Activated T-helper 1 cell treated with anti-CD3 and anti-CD28 coated beads, Interleukin-12 subunit alpha, Interleukin-12 subunit beta, Interleukin-2, Interleukin-4 antibody, amounts not matched to agents 30 ng/mL and 10 ng/mL and 1 ng/mL, durations not matched to agents 14 hours and 24 hours and 36 hours (primary cell): ENCODE results near the gene RSPO1. TPM values are rescaled to one million over a fixed set of nuclear protein-coding genes. Genes with fewer than 3 reads are reported as not detected.

Experiments
- DNase-seq: peaks from one replicate; pipeline ENCODE4 v3.0.0; 2021; ENCODE audit warnings: low spot score
- H3K27ac Mint-ChIP-seq: one replicate; pipeline ENCODE4 v1.8.0; 2021; ENCODE audit warnings: mild to moderate bottlenecking, mixed read lengths
- H3K27me3 Mint-ChIP-seq: one replicate; pipeline ENCODE4 v1.8.0; 2022; ENCODE audit warnings: mild to moderate bottlenecking, moderate library complexity, mixed read lengths; ENCODE audit not compliant: insufficient read depth
- H3K36me3 Mint-ChIP-seq: one replicate; pipeline ENCODE4 v1.8.0; 2021; ENCODE audit warnings: low read depth, mixed read lengths
- H3K4me1 Mint-ChIP-seq: one replicate; pipeline ENCODE4 v1.8.0; 2021; ENCODE audit warnings: low read depth, mixed read lengths
- H3K4me3 Mint-ChIP-seq: one replicate; pipeline ENCODE4 v1.8.0; 2021; ENCODE audit warnings: mild to moderate bottlenecking, moderate library complexity, mixed read lengths
- H3K9me3 Mint-ChIP-seq: one replicate; pipeline ENCODE4 v1.8.0; 2021; ENCODE audit warnings: mixed read lengths
- intact Hi-C: fragments of 100-400 bp; cut with micrococcal nuclease; formaldehyde crosslinking; loops from one replicate; pipeline ENCODE4 v1.15.1; 2024
- total RNA-seq: library from RNA; stranded (reverse); gene quantifications from 2 replicates; pipeline ENCODE4 v1.2.3, GENCODE V29; 2022

RSPO1 gene
- total RNA-seq, 1 donor from 2014 or later: not detected

DNA sequence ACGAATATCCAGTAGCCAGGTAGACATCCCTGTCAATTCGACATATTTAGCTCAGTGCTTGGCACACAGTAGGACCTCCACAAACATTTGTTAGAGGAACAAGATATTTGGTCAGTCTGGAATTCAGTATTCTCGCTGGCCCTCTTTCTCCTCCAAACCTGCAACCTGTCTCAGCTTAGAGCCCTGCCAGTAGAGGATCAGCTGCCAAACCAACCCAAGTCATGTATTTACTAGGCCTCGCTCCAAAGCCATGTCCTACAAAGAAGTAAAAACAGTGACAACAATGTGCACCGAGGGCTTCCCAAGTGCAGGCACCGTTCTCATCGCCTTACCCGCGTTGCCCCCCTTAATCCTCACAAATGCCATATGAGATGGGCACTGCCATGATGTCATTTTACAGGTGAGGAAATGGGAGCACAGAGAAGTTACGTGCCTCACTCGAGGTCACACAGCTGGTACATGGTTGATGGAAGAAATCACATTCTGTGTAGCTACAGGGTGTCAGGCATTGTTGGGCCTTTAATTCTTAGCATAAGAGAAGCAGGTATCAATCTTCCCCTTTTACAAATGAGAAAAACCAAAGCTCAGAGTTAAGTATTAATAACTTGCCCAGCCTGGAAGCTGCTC lies 31.7 kb upstream of the RSPO1 start:
- Mint-ChIP-seq H3K27me3 (peaks cover 7% of the 10 kb centered on the region), H3K4me1 (no peaks in the 10 kb centered on the region), H3K27ac (no peak overlapping the region), H3K36me3 (no peaks in the 10 kb centered on the region), H3K9me3 (no peaks in the 10 kb centered on the region), H3K4me3 (no peak overlapping the region)
- intact Hi-C loops: no loop called here
- no peak for DNase-seq

DNA sequence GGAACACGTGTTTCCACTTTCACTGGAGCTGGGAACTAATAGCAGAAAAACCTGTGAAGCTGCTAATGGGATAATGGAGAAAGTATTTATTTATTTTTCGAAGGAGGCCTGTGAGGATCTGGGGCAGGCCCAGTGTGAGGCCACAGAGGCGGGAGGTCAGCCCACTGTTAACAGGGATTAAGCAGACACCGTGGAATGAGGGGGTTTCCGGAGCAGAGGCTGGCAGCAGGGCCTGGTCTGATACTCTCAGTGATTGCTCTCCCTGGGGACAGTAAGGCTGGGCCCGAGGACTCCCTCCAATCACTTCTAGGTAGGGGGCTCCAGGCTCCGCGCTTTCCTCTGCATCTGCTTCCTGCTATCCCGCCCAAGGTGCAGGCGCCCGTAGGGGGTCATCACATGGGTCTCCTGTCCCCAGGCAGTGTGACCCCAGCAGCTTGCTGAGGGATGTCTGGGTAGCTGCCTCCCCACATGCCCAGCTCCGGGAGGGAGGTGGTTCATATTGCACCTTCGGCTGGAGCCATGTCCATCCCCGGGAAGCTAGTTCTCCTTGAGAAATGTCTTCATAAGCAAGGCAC lies 28.8 kb upstream of the RSPO1 start:
- Mint-ChIP-seq H3K4me1 (no peaks in the 10 kb centered on the region), H3K9me3 (no peaks in the 10 kb centered on the region), H3K36me3 (no peaks in the 10 kb centered on the region), H3K27ac (no peak overlapping the region), H3K4me3 (no peak overlapping the region), H3K27me3 (peaks cover 6% of the 10 kb centered on the region)
- intact Hi-C loops: no loop called here
- DNase-seq: no peak

DNA sequence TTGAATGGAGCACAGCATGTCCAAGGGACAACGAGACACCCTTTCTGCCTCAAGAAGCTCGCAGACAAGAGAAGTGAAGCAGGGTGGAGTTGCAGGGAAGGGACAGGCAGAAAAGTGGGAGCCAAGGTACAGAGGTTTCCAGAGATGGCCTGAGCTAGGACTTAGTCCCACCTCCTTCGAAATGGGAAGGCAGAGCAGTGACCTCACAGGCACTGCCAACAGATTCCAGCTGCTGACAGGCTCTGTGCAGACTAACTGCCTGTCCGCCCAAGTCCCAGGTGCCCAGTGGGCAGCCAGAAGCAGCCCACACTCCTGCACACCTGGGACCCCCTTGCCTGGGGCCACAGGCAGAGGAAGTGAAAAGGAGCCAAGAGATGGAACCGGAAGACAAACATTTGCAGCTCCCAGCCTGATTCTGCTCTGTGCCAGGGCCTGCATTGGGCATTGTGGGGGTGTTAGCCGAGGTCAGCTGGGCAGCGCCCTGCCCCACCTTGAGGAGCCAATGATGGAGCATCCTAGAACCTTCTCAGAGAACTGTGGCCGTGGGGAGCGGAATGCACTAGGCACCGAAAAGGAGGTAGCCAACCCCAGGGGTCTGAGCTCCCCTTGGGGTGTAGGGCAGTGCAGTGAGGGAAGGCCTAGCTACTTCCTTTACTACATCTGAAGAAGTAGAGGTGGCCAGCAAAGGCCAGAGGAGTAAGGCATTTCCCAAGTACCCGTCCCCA lies 27.5 kb upstream of the RSPO1 start:
- H3K4me3 Mint-ChIP-seq: no peak overlapping the region
- no peak for DNase-seq
- no peaks in the 10 kb centered on the region for H3K9me3 Mint-ChIP-seq
- no peak overlapping the region for H3K27ac Mint-ChIP-seq
- peaks cover 9% of the 10 kb centered on the region for H3K27me3 Mint-ChIP-seq
- H3K36me3 Mint-ChIP-seq: no peaks in the 10 kb centered on the region
- no peaks in the 10 kb centered on the region for H3K4me1 Mint-ChIP-seq
- intact Hi-C loops: no loop called here

DNA sequence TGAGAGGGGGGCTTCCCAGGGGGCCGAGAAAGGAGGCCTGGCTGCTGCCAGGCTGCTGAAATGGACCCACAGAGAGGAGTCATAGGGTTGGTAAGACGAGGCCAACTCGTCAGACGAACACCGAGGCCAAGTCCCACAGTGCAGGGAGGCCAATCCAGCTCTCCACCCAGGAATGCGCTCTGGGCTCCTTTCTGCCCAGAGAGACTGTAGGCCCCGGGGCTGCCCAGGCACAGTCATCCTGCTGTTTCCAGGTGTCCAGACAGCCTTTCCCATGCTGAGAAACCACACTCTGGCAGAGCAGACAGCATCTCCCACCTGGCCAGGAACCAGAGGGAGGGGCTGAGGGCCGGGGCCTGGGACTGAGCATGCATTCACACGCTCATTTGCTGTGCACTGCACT lies 26.7 kb upstream of the RSPO1 start:
- intact Hi-C loops: no loop called here
- Mint-ChIP-seq H3K9me3 (no peaks in the 10 kb centered on the region), H3K4me3 (no peak overlapping the region), H3K27ac (no peak overlapping the region), H3K27me3 (peaks cover 9% of the 10 kb centered on the region), H3K4me1 (no peaks in the 10 kb centered on the region), H3K36me3 (no peaks in the 10 kb centered on the region)
- DNase-seq: no peak

DNA sequence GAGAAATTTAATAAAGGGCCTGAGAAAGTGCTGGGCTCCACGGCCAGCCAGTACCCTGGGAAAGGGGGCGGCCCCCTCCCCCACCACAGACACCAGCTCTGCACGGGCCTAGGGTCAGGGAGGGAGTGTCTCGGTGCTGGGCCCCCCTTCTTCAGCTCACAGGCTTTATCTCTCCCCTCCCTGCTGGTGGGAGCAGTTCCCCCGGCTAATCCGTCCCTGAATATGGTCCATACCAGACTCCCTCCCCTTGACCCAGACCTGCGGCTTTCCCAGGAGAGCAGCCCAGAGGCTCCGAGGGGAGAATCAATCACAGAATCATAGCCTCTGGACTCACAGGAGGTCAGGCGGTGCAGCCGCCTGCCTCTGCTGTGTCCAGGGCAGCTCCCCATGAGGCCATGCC lies 26.0 kb upstream of the RSPO1 start:
- no peaks in the 10 kb centered on the region for H3K4me1 Mint-ChIP-seq
- H3K36me3 Mint-ChIP-seq: no peaks in the 10 kb centered on the region
- DNase-seq: no peak
- H3K27me3 Mint-ChIP-seq: peaks cover 9% of the 10 kb centered on the region
- intact Hi-C loops: no loop called here
- no peak overlapping the region for H3K4me3 Mint-ChIP-seq
- no peaks in the 10 kb centered on the region for H3K9me3 Mint-ChIP-seq
- H3K27ac Mint-ChIP-seq: no peak overlapping the region

DNA sequence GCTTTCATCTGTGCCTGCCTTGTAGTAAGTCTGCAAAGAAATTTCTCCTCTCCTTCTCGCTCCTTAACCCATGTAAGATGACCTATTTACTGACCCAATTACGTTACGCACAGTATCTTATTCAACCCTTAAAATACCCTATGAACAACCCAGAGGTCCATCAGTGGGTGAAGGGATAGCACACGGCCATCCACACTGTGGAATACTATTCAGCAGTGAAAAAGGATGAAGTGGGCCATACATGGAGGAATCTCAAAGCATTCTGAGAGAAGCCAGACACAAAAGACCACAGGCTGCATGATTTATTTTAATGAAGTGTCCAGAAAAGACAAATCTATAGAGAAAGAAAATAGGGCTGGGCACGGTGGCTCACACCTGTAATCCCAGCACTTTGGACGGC lies 23.8 kb upstream of the RSPO1 start:
- Mint-ChIP-seq H3K27ac (no peak overlapping the region), H3K27me3 (peaks cover 9% of the 10 kb centered on the region), H3K4me3 (no peak overlapping the region), H3K4me1 (no peaks in the 10 kb centered on the region), H3K36me3 (no peaks in the 10 kb centered on the region), H3K9me3 (no peaks in the 10 kb centered on the region)
- no peak for DNase-seq
- intact Hi-C loops: no loop called here

DNA sequence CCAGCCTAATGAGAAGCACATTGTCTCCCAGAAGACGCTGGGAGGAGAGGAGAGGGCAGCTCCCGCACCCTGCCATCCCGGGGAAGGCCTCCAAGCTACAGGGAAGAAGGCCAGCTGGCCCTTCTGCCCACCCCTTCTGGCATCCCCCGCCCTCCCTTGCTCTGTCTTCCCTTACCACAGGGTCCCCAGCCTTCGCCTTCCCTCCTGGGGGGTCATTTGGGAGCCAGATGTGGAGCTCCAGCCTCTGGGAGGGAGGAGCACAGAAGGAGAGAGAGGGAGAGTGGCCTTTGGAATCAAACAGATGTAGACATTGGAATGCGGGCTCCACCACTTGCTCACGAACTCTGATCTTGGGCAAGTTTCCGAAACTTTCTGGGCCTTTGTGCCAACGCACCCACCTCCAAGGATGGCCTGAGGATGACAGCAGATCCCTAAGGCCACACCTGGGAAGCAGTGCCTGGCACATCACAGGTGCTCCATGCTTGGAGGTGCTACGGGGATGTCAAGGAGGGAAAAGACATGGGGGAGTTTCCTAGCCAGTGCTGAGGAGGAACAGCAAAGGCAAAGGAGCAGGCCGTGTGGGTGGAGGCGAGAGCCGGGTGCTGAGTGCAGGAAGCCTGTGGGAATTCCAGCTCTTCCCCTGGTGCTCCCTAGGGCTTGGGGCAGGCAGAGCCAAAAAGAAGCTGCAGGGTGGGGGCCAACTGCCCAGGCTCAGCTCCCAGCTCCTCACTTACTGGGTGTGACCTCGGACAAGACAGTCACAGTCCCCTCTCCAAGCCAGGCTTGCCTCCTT lies 23.1 kb upstream of the RSPO1 start:
- no peak for DNase-seq
- H3K27me3 Mint-ChIP-seq: peaks cover 9% of the 10 kb centered on the region
- no peaks in the 10 kb centered on the region for H3K4me1 Mint-ChIP-seq
- no peak overlapping the region for H3K27ac Mint-ChIP-seq
- no peak overlapping the region for H3K4me3 Mint-ChIP-seq
- no peaks in the 10 kb centered on the region for H3K9me3 Mint-ChIP-seq
- intact Hi-C loops: no loop called here
- no peaks in the 10 kb centered on the region for H3K36me3 Mint-ChIP-seq

DNA sequence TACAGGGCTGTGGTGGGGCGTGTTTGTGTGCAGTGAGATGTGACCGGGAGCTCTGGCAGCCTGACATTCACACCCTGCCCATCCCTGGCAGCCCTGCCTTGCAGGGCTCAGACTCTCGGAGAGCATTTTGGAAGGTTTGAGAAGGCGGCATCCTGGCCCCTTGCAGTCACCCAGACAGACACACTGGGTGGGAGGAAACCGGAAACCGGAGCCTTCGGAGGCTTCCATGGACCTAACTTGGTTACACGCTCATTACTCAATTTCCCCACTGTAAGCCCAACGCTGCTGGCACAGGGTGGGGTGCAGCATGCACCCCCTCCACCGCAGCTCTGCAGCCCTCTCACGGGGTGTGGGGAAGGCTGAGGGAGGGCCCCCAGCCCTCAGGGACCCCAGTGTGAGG lies 22.2 kb upstream of the RSPO1 start:
- intact Hi-C loops: no loop called here
- no peaks in the 10 kb centered on the region for H3K4me1 Mint-ChIP-seq
- H3K4me3 Mint-ChIP-seq: no peak overlapping the region
- peaks cover 9% of the 10 kb centered on the region for H3K27me3 Mint-ChIP-seq
- H3K9me3 Mint-ChIP-seq: no peaks in the 10 kb centered on the region
- H3K27ac Mint-ChIP-seq: no peak overlapping the region
- DNase-seq: no peak
- H3K36me3 Mint-ChIP-seq: no peaks in the 10 kb centered on the region

DNA sequence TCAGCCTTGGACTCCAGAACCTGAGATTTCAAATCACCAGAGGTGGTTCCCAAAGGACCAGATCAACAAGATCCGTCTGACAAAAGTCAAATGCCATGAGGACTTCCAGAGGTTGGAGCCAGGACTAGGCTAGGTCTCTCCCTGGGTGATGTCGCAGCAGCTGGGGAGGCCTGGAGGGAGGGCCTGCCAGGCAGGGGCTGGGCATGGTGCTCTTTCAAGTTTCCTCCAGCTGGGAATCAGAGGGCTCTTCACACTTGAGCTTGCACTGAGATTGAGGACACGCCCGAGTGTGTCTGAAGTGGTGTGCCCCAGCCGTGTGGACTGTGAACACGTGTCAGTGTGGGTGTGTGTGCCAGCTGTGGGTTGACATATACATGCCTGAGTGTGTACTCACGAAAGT lies 21.3 kb upstream of the RSPO1 start:
- no peaks in the 10 kb centered on the region for H3K36me3 Mint-ChIP-seq
- no peak overlapping the region for H3K4me3 Mint-ChIP-seq
- H3K4me1 Mint-ChIP-seq: no peaks in the 10 kb centered on the region
- H3K27ac Mint-ChIP-seq: no peak overlapping the region
- DNase-seq: no peak
- H3K9me3 Mint-ChIP-seq: no peaks in the 10 kb centered on the region
- H3K27me3 Mint-ChIP-seq: peaks cover 9% of the 10 kb centered on the region
- intact Hi-C loops: no loop called here

DNA sequence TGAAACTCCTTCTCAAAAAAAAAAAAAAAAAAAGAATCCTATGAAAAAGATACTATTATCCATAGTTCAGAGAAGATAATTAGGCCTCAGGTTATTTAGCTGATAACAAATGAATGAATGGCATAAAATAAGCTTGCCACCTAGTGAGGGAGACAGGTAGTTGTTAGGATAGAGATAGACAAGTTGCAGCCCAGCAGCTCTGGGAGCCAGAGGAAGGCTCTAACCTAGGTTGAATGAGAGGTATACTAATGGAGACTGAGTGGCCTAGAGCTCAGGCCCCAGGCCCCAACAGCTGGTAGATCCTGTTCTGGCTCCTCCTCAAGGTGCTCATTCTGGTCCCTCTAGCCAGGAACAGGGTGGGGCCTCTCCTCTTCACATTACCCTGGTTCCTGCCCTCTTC lies 20.6 kb upstream of the RSPO1 start:
- DNase-seq: no peak
- Mint-ChIP-seq H3K27ac (no peak overlapping the region), H3K4me1 (no peaks in the 10 kb centered on the region), H3K27me3 (peaks cover 9% of the 10 kb centered on the region), H3K4me3 (no peak overlapping the region), H3K9me3 (no peaks in the 10 kb centered on the region), H3K36me3 (no peaks in the 10 kb centered on the region)
- intact Hi-C loops: no loop called here

DNA sequence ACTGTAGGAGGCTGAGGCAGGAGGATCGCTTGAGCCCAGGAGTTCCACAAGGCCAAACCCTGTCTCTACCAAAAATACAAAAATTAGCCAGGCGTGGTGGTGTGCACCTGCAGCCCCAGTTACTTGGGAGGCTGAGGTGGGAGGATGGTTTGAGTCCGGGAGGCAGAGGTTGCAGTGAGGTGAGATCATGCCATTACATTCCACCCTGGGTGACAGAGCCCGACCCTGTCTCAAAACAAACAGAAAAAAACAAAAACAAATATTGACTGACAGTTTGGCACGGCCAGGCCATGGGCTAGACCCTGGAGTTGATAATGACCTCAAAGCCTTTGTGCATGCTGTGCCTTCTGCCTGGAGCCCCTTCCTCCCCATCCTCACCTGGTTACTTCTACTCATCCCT lies 19.2 kb upstream of the RSPO1 start:
- intact Hi-C loops: no loop called here
- Mint-ChIP-seq H3K4me1 (no peaks in the 10 kb centered on the region), H3K4me3 (no peak overlapping the region), H3K36me3 (no peaks in the 10 kb centered on the region), H3K9me3 (no peaks in the 10 kb centered on the region), H3K27ac (no peak overlapping the region), H3K27me3 (peaks cover 7% of the 10 kb centered on the region)
- DNase-seq: no peak

DNA sequence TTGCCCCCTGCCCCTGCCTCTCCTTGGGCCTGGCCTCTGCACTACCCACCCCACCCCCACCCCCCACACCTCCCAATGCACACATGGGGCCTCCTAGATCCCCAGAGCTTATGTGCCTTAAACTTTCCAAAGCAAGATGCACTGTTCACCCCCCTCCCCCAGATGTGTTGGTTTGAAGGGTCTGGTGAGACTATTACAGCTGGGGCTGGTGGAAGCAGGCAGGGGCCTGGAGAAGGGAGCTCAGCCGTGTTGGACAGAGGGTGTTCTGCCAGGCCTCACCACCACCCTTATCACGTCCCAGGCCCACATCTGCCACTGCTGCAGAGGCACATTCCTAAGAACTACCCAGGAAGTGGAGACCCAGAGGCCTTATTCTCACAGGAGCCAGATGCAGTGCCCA lies 18.3 kb upstream of the RSPO1 start:
- no peaks in the 10 kb centered on the region for H3K36me3 Mint-ChIP-seq
- intact Hi-C loops: no loop called here
- no peak for DNase-seq
- H3K27me3 Mint-ChIP-seq: peaks cover 4% of the 10 kb centered on the region
- H3K4me1 Mint-ChIP-seq: no peaks in the 10 kb centered on the region
- H3K9me3 Mint-ChIP-seq: no peaks in the 10 kb centered on the region
- no peak overlapping the region for H3K27ac Mint-ChIP-seq
- H3K4me3 Mint-ChIP-seq: no peak overlapping the region

DNA sequence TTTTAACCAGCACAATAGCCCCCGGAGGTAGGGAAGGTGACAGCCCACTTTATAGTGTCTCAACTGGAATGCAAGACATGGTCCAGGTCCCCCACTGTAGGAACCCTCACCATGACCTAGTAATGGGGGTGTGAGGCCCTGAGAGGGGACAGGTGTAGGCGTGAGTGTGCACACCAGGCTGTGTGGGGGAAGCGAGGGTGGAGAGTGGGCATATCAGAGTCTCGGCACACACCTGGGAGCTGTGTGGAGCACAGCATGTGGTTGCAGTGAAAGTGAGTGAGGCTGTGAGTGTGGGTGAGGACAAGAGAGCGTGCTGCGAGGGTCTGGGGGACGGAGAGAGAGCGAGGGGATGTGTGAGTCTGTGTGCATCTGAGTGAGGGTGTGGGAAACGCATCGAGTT lies 17.1 kb upstream of the RSPO1 start:
- Mint-ChIP-seq H3K27ac (no peak overlapping the region), H3K9me3 (no peaks in the 10 kb centered on the region), H3K36me3 (no peaks in the 10 kb centered on the region), H3K27me3 (no peaks in the 10 kb centered on the region), H3K4me1 (no peaks in the 10 kb centered on the region), H3K4me3 (no peak overlapping the region)
- DNase-seq: no peak
- intact Hi-C loops: no loop called here
